Thyroid gland (tissue), 4 donors: ENCODE data around the gene DCTN1.

Experiments used
- POLR2A ChIP-seq, 2 donors: fragments of 450-650 bp; IDR thresholded peaks; one replicate each; pipeline ENCODE4 v1.6.1; 2017; ENCODE audit warnings: antibody characterized with exemption in 2 of 2, mild to moderate bottlenecking in 2 of 2, moderate library complexity in 1 of 2
- TF ChIP-seq, protein P1 (sequence below), 6 experiments: fragments of 200-600 bp in 3 of 6; fragments of 450-650 bp in 3 of 6; sonication (generic) in 3 of 6; IDR thresholded peaks; one replicate each; pipeline ENCODE4 v1.5.1; 2016 to 2019; ENCODE audit warnings: antibody characterized with exemption in 6 of 6, mild to moderate bottlenecking in 2 of 6, inconsistent platforms in 1 of 6, moderate library complexity in 1 of 6

GRCh38 chr2:74381751-74382150 lies 1.6 kb upstream of the DCTN1 start:
- TF ChIP-seq, protein P1, sequence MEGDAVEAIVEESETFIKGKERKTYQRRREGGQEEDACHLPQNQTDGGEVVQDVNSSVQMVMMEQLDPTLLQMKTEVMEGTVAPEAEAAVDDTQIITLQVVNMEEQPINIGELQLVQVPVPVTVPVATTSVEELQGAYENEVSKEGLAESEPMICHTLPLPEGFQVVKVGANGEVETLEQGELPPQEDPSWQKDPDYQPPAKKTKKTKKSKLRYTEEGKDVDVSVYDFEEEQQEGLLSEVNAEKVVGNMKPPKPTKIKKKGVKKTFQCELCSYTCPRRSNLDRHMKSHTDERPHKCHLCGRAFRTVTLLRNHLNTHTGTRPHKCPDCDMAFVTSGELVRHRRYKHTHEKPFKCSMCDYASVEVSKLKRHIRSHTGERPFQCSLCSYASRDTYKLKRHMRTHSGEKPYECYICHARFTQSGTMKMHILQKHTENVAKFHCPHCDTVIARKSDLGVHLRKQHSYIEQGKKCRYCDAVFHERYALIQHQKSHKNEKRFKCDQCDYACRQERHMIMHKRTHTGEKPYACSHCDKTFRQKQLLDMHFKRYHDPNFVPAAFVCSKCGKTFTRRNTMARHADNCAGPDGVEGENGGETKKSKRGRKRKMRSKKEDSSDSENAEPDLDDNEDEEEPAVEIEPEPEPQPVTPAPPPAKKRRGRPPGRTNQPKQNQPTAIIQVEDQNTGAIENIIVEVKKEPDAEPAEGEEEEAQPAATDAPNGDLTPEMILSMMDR (IDR thresholded peaks at IDR 0.05), result no peak
- TF ChIP-seq POLR2A (IDR thresholded peaks at IDR 0.05), result no peak
